A549 (cell line): ENCODE data around the gene SLC43A3.

Experiments used
- CHD2 ChIP-seq: fragments of 150-350 bp; IDR thresholded peaks from 2 replicates; pipeline ENCODE4 v1.6.1; 2014; ENCODE audit warnings: low read length; ENCODE audit not compliant: partially characterized antibody
- CTCF ChIP-seq: fragments of >200 bp; sonication (Bioruptor Twin); formaldehyde crosslinking; IDR thresholded peaks from 3 replicates; pipeline ENCODE4 v1.5.1; 2016
- ELK1 ChIP-seq: fragments of 150-350 bp; IDR thresholded peaks from 2 replicates; pipeline ENCODE4 v1.6.1; 2014; ENCODE audit warnings: low read depth, mild to moderate bottlenecking, low read length
- PBX3 ChIP-seq: IDR thresholded peaks from 2 replicates; pipeline ENCODE4 v1.6.1; 2012
- POLR2A ChIP-seq: IDR thresholded peaks from 2 replicates; pipeline ENCODE4 v1.6.1; 2012; ENCODE audit warnings: mild to moderate bottlenecking, low read length
- POLR2AphosphoS2 ChIP-seq: conservative IDR thresholded peaks from 2 replicates; pipeline ENCODE4 v1.6.1; 2012; ENCODE audit warnings: low read length, improper control_type of control experiment, inconsistent platforms
- REST ChIP-seq: fragments of 200-600 bp; sonication (generic); IDR thresholded peaks from 2 replicates; pipeline ENCODE4 v1.6.1; 2016; ENCODE audit warnings: antibody characterized with exemption, mild to moderate bottlenecking, moderate library complexity
- USF2 ChIP-seq: fragments of 450-650 bp; IDR thresholded peaks from 2 replicates; pipeline ENCODE4 v1.6.1; 2014; ENCODE audit warnings: antibody characterized with exemption

- TF ChIP-seq CTCF, result no peak
- no peak for TF ChIP-seq ELK1
- TF ChIP-seq POLR2A, result no peak
- TF ChIP-seq USF2, result no peak
- no peak for TF ChIP-seq REST
- no peak for TF ChIP-seq POLR2AphosphoS2
- TF ChIP-seq PBX3, result no peak
- no peak for TF ChIP-seq CHD2
Measured at GRCh38 chr11:57427727-57428082, 784 bp upstream of the SLC43A3 start.
